HL-60 (cell line): ENCODE results near the gene SMYD2.

Experiments used
- GABPA ChIP-seq: IDR thresholded peaks from 2 replicates; pipeline ENCODE4 v1.6.1; 2012; ENCODE audit warnings: low read depth
- POLR2AphosphoS5 ChIP-seq: IDR thresholded peaks from 2 replicates; pipeline ENCODE4 v1.6.1; 2012; ENCODE audit warnings: low read depth
- TF ChIP-seq, protein P1 (sequence below): IDR thresholded peaks from one replicate; pipeline ENCODE4 v1.5.1; 2011; ENCODE audit warnings: low read length, control low read depth, inconsistent platforms; ENCODE audit not compliant: insufficient read depth

DNA sequence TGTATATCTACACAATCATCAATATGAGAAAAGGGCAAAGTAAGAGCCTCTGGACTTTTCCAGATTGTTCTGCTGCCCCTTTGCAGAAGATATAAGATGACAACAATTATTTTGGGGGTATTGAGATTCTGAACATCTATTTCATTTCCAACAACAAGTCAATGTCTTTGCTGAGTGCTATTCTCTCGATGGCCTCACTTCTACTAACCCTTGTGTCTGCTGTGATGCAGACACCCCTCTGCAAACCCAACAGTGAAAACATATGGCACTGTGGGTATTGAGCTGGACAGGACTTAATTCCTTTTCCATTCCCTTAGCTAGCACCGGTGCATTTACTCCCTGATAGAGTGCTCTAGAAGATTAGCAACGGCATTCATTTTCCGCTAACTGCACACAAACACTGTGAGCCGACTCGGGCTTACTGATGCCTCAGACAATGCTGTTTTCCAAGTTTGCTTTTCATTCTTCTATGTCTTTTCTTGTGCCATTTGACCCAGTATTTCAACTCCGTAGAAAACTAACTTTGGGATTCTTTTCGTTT, 33.4 kb upstream of the SMYD2 start:
- TF ChIP-seq, protein P1, sequence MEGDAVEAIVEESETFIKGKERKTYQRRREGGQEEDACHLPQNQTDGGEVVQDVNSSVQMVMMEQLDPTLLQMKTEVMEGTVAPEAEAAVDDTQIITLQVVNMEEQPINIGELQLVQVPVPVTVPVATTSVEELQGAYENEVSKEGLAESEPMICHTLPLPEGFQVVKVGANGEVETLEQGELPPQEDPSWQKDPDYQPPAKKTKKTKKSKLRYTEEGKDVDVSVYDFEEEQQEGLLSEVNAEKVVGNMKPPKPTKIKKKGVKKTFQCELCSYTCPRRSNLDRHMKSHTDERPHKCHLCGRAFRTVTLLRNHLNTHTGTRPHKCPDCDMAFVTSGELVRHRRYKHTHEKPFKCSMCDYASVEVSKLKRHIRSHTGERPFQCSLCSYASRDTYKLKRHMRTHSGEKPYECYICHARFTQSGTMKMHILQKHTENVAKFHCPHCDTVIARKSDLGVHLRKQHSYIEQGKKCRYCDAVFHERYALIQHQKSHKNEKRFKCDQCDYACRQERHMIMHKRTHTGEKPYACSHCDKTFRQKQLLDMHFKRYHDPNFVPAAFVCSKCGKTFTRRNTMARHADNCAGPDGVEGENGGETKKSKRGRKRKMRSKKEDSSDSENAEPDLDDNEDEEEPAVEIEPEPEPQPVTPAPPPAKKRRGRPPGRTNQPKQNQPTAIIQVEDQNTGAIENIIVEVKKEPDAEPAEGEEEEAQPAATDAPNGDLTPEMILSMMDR: no peak
- TF ChIP-seq POLR2AphosphoS5: no peak
- no peak for TF ChIP-seq GABPA
